GM06990 (cell line): ENCODE data around the gene CMAS.

ENCODE experiments used
- DNase-seq: peaks from one replicate; pipeline ENCODE4 v3.0.0-alpha.2; 2011; ENCODE audit not compliant: insufficient read length; ENCODE audit errors: extremely low read depth
- H3K27me3 ChIP-seq: replicated peaks from 2 replicates; pipeline ENCODE4 v1.6.0; 2011; ENCODE audit warnings: low read length; ENCODE audit not compliant: control insufficient read depth, insufficient read depth
- H3K36me3 ChIP-seq: 2 replicates; pipeline ENCODE4 v1.5.1; 2011; ENCODE audit warnings: low read length; ENCODE audit not compliant: control insufficient read depth, insufficient read depth
- H3K4me3 ChIP-seq: replicated peaks from 2 replicates; pipeline ENCODE4 v1.5.1; 2011; ENCODE audit warnings: low read depth, mild to moderate bottlenecking, control low read depth, low read length
- CTCF ChIP-seq: IDR thresholded peaks from 2 replicates; pipeline ENCODE4 v1.5.1; 2011; ENCODE audit warnings: low read length, control low read depth, mild to moderate bottlenecking, inconsistent platforms; ENCODE audit not compliant: insufficient read depth, poor library complexity, severe bottlenecking

Gene CMAS

DNA sequence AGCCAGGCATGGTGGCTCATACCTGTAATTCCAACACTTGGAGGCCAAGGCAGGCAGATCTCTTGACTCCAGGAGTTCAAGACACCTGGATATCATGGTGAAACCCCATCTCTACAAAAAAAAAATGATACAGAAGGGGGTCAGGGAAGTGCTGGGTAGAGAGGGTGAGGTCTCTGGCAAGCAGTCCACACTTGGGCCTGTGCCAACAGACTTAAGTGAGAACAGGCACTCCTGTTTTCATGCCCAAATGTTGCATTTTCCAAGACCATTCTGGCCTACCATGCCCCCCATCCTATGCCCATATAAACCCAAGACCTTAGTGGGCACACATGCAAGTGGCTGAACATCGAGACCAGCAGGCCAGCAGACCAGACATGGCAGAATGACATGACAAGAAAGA lies 16.0 kb upstream of the CMAS start:
- H3K27me3 ChIP-seq, result no peaks in the 10 kb centered on the region
- TF ChIP-seq CTCF, result no peak
- no peak overlapping the region for H3K4me3 ChIP-seq
- DNase-seq, result no peak
- H3K36me3 ChIP-seq, result no peaks in the 10 kb centered on the region

GRCh38 chr12:22032732-22033131 lies 13.3 kb upstream of the CMAS start:
- Histone ChIP-seq H3K36me3 (no peaks in the 10 kb centered on the region), H3K4me3 (no peak overlapping the region), H3K27me3 (no peaks in the 10 kb centered on the region)
- DNase-seq, result no peak
- no peak for TF ChIP-seq CTCF

DNA sequence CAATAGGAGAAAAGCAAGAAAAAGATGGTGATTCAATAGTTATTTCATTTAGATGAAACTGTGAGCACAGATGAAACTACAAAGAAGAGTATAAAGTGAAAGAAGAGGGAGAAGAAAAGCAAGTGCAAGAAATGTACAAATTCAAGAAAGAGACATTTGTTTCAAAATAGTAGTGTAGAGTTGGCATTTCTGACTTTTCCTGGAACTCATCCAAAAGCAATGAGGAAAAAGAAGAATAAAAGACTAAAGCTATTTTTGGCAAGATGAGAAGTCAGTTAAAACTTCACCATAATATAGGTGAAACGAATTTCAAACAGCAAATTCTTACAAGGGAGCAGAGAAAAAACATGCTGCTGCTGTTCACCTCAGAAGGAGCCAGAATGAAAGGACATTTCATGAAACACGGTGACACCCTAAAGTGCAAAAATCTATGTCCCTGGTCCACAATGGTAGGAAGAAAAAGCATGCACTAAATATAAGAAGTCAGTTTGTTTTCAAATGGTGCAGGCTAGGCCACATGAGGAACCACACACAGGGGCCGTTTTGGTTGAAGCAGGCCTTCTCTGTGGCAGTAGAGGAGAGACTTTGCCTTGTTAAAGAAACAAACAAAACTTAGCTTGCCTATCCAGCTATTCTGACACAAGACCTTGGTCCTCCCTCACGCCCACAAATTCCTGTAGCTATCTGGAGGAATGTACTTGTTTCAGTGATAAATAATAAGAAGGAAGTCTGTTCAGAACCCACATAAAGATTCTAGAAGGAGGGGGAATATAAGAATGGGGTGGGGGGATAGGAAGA lies 11.1 kb upstream of the CMAS start:
- TF ChIP-seq CTCF, result no peak
- DNase-seq, result no peak

DNA sequence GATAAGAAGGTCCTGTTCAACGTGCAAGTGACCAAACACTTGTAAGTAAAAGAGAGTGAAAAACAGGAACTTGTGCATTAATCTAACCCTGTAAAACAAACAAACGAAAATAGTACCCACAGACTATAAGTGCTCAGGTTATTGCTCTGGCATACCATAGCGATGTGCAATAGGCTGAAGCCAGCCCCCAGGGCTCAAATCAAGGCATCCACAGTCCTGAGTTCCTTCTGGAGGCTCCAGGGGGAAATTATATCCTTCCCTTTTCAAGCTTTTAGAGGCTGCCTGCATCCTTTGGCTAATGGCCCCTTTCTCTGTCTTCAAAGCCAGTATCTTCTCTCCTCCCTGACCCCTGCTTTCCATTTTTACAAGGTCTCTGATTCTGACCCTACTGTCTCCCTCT lies 8.1 kb upstream of the CMAS start:
- Histone ChIP-seq H3K27me3 (no peaks in the 10 kb centered on the region), H3K4me3 (no peak overlapping the region), H3K36me3 (no peaks in the 10 kb centered on the region)
- no peak for TF ChIP-seq CTCF
- no peak for DNase-seq

More for the DNA sequence above, 11.1 kb upstream of the CMAS start:
- Histone ChIP-seq H3K36me3 (no peaks in the 10 kb centered on the region), H3K4me3 (no peak overlapping the region), H3K27me3 (no peaks in the 10 kb centered on the region)

GRCh38 chr12:22038734-22039133 lies 7.3 kb upstream of the CMAS start:
- no peak for DNase-seq
- TF ChIP-seq CTCF, result no peak
- no peaks in the 10 kb centered on the region for H3K36me3 ChIP-seq
- no peak overlapping the region for H3K4me3 ChIP-seq
- H3K27me3 ChIP-seq, result no peaks in the 10 kb centered on the region
